ENCODE measurements around the gene DHX16. TPM values are rescaled to one million over a fixed set of nuclear protein-coding genes. Genes with fewer than 3 reads are reported as not detected.

The DHX16 gene
- total RNA-seq, 4 donors from 2014 or later: 3.2 to 31.8 (median 16.3) TPM

DNA sequence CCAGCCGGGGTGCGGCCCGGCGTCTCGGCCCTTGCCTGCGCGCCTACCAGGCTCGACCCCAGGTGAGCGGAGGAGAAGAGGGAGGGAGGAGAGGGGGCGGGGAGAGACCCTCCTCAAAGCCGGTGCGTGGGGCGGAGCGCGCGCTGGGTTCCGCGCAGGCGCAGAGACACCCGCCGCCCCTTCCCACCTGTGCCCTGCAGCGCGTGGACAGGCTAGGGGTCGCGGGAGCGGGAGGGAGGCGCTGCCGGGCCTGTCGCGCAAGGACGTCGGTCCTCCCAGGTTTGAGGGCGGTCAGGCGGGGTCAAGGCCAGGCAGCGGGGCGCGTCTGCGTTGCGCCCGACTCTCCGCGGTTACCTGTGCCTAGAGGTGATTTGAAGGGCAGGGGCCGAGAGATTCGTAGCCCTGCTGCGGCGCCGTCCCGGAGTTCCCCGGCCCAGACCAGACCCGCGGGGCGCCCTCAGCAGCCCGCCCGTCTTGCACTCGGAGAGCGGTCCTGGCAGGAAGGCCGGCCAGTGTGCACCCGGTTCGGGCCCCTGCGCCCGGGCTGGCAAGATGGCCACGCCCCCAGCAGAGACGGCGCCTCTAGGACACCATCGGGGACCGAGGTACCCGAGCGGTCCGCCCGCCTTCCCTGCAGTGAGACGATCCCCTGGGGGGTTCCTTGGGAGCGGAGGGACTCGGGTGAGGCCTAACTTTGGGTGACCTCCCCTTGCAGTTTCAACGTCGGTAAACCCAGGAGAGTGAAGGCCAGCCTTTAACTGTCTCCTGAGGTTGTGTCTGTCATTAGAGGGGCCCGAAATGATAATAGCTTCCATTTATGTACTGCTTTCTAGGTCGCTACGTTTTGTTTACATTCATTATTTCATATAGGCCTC is 25.3 kb downstream of the DHX16 start:
- intact Hi-C loops (cut with DNase I; ENCODE audit: low total_unique reads): no loop called here
- no peaks in the 10 kb centered on the region for H3K27me3 ChIP-seq
- H3K4me3 ChIP-seq: peak overlapping the region; percentile 74 to 99
- no peaks in the 10 kb centered on the region for H3K9me3 ChIP-seq
- no peaks in the 10 kb centered on the region for H3K36me3 ChIP-seq
- TF ChIP-seq POLR2A (IDR thresholded peaks at IDR 0.05): peak in 1 of 2 donors; percentile 10
- TF ChIP-seq, protein P1, sequence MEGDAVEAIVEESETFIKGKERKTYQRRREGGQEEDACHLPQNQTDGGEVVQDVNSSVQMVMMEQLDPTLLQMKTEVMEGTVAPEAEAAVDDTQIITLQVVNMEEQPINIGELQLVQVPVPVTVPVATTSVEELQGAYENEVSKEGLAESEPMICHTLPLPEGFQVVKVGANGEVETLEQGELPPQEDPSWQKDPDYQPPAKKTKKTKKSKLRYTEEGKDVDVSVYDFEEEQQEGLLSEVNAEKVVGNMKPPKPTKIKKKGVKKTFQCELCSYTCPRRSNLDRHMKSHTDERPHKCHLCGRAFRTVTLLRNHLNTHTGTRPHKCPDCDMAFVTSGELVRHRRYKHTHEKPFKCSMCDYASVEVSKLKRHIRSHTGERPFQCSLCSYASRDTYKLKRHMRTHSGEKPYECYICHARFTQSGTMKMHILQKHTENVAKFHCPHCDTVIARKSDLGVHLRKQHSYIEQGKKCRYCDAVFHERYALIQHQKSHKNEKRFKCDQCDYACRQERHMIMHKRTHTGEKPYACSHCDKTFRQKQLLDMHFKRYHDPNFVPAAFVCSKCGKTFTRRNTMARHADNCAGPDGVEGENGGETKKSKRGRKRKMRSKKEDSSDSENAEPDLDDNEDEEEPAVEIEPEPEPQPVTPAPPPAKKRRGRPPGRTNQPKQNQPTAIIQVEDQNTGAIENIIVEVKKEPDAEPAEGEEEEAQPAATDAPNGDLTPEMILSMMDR (IDR thresholded peaks at IDR 0.05): no peak
- peak; percentile 49 to 64 for DNase-seq
- H3K27ac ChIP-seq: peak overlapping the region; percentile 92 to 95
- H3K4me1 ChIP-seq: peaks cover 4 to 6% of the 10 kb centered on the region in 2 donors

GRCh38 chr6:30646450-30647241 is 26.2 kb downstream of the DHX16 start, which contains the start of gene C6orf136:
Gene C6orf136 (plus strand): TSS chr6:30647133. CDS start chr6:30647232, 99 bp downstream.
- Histone ChIP-seq H3K9me3 (no peaks in the 10 kb centered on the region), H3K27ac (peak within 1 kb of the TSS; percentile 92 to 95), H3K4me1 (peaks cover 4 to 6% of the 10 kb centered on the region in 2 donors), H3K36me3 (no peaks in the 10 kb centered on the region), H3K4me3 (peak within 1 kb of the TSS; percentile 74 to 99), H3K27me3 (no peaks in the 10 kb centered on the region)
- intact Hi-C loops (cut with DNase I; ENCODE audit: low total_unique reads): no loop called here
- DNase-seq: peak; percentile 92 to 93
- TF ChIP-seq, protein P1 (IDR thresholded peaks at IDR 0.05): no peak

DNA sequence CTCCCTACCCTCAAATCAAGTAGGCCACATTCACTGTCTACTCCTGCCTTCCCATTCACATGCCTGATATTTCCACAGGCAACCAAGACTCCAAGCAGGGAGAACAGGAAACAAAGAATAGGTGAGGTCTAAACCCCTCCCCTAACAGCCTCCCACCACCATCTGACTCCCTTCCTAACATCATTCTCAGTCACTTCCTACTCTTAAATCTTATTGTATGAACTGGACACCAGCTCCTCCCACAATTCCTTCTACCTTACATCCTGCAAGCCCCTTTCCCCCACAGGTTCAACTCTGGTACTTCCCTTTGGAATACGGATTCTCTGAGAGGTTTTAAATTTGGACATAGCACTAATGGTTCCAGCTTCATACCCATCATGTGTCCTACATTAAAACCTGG is 26.8 kb downstream of the DHX16 start:
- Histone ChIP-seq H3K9me3 (no peaks in the 10 kb centered on the region), H3K4me3 (no peak overlapping the region), H3K36me3 (no peaks in the 10 kb centered on the region), H3K27ac (peak overlapping the region; percentile 92 to 95), H3K27me3 (no peaks in the 10 kb centered on the region), H3K4me1 (peaks cover 4 to 6% of the 10 kb centered on the region in 2 donors)
- TF ChIP-seq POLR2A (IDR thresholded peaks at IDR 0.05): no peak
- TF ChIP-seq, protein P1 (IDR thresholded peaks at IDR 0.05): no peak
- no peak for DNase-seq
- intact Hi-C loops (cut with DNase I; ENCODE audit: low total_unique reads): no loop called here

GRCh38 chr6:30644769-30645168 is 28.0 kb downstream of the DHX16 start:
- H3K4me3 ChIP-seq: no peak overlapping the region
- H3K27me3 ChIP-seq: no peaks in the 10 kb centered on the region
- TF ChIP-seq, protein P1 (IDR thresholded peaks at IDR 0.05): no peak
- TF ChIP-seq POLR2A (IDR thresholded peaks at IDR 0.05): no peak
- intact Hi-C loops (cut with DNase I; ENCODE audit: low total_unique reads): no loop called here
- H3K9me3 ChIP-seq: no peaks in the 10 kb centered on the region
- no peak for DNase-seq
- H3K27ac ChIP-seq: no peak overlapping the region
- no peaks in the 10 kb centered on the region for H3K36me3 ChIP-seq
- H3K4me1 ChIP-seq: peaks cover 4 to 6% of the 10 kb centered on the region in 2 donors

All from uterus (tissue), 4 donors.